Naive thymus-derived CD4-positive, alpha-beta T cell (primary cell): ENCODE data around the gene GEMIN7. TPM values are rescaled to one million over a fixed set of nuclear protein-coding genes. Genes with fewer than 3 reads are reported as not detected.
A peak's percentile ranks its signal among the peaks of the same experiment; 100 is the strongest.

Experiments
- ATAC-seq: fragments of 150-1000 bp; cut with Tn5 transposase; 2 replicates; pipeline ENCODE4 v1.10.0; 2021; ENCODE audit warnings: mild to moderate bottlenecking, moderate library complexity
- CTCF ChIA-PET: fragments of 350-600 bp; sonication (Branson Sonifier 250); formaldehyde crosslinking; loops from one replicate; lab custom pipeline; 2021; ENCODE audit warnings: antibody characterized with exemption; lab: Charles Lee
- POLR2A ChIA-PET: fragments of 350-600 bp; sonication (Branson Sonifier 250); formaldehyde crosslinking; loops from one replicate; lab custom pipeline; 2021; ENCODE audit warnings: antibody characterized with exemption, inconsistent platforms; lab: Charles Lee
- DNase-seq, 9 donors: peaks; one replicate each; pipeline versions ENCODE4 v3.0.0 to v3.0.0-alpha.2; 2020 to 2022; ENCODE audit warnings: mixed read lengths in 1 of 9
- H3K27ac ChIP-seq: one replicate; pipeline ENCODE4 v1.7.0; 2013; ENCODE audit warnings: mild to moderate bottlenecking, low read depth, low read length, moderate library complexity
- H3K27me3 ChIP-seq, 2 donors: one replicate each; pipeline ENCODE4 v1.7.0; 2013; ENCODE audit warnings: low read length in 2 of 2, mild to moderate bottlenecking in 2 of 2, moderate library complexity in 2 of 2; ENCODE audit not compliant: control insufficient read depth in 2 of 2, insufficient read depth in 2 of 2
- H3K36me3 ChIP-seq, 3 experiments: 1 replicate in 2 of 3; 2 replicates in 1 of 3; pipeline ENCODE4 v1.7.0; 2013; ENCODE audit warnings: low read length in 3 of 3, mild to moderate bottlenecking in 3 of 3, moderate library complexity in 1 of 3; ENCODE audit not compliant: insufficient read depth in 3 of 3, control insufficient read depth in 2 of 3
- H3K4me1 ChIP-seq, 2 donors: one replicate each; pipeline ENCODE4 v1.7.0; 2013; ENCODE audit warnings: low read length in 2 of 2, mild to moderate bottlenecking in 2 of 2, moderate library complexity in 1 of 2; ENCODE audit not compliant: control insufficient read depth in 2 of 2, insufficient read depth in 2 of 2
- H3K4me3 ChIP-seq: 2 replicates; pipeline ENCODE4 v1.7.0; 2013; ENCODE audit warnings: mild to moderate bottlenecking, low read length
- H3K9me3 ChIP-seq, 3 experiments: 1 replicate in 2 of 3; 2 replicates in 1 of 3; pipeline ENCODE4 v1.7.0; 2013; ENCODE audit warnings: low read length in 3 of 3; ENCODE audit not compliant: control insufficient read depth in 2 of 3
- H3K27ac Mint-ChIP-seq, 9 donors: one replicate each; pipeline ENCODE4 v1.8.0; 2020 to 2022; ENCODE audit warnings: mixed read lengths in 9 of 9, mild to moderate bottlenecking in 8 of 9, moderate library complexity in 5 of 9, inconsistent platforms in 2 of 9
- H3K27me3 Mint-ChIP-seq, 5 donors: one replicate each; pipeline ENCODE4 v1.8.0; 2021 to 2022; ENCODE audit warnings: mixed read lengths in 5 of 5, mild to moderate bottlenecking in 1 of 5
- H3K36me3 Mint-ChIP-seq, 5 donors: one replicate each; pipeline ENCODE4 v1.8.0; 2020 to 2022; ENCODE audit warnings: mixed read lengths in 5 of 5, mild to moderate bottlenecking in 3 of 5, inconsistent platforms in 1 of 5
- H3K4me1 Mint-ChIP-seq, 7 donors: one replicate each; pipeline ENCODE4 v1.8.0; 2020 to 2022; ENCODE audit warnings: mixed read lengths in 7 of 7, mild to moderate bottlenecking in 3 of 7, inconsistent platforms in 1 of 7
- H3K4me3 Mint-ChIP-seq, 10 donors: one replicate each; pipeline ENCODE4 v1.8.0; 2020 to 2022; ENCODE audit warnings: mild to moderate bottlenecking in 10 of 10, mixed read lengths in 10 of 10, moderate library complexity in 6 of 10, inconsistent platforms in 2 of 10
- H3K9me3 Mint-ChIP-seq, 11 donors: one replicate each; pipeline ENCODE4 v1.8.0; 2020 to 2022; ENCODE audit warnings: mixed read lengths in 11 of 11, mild to moderate bottlenecking in 4 of 11, inconsistent platforms in 1 of 11, moderate library complexity in 1 of 11
- intact Hi-C, 2 donors: fragments of 100-400 bp; cut with micrococcal nuclease; formaldehyde crosslinking; loops; one replicate each; pipeline ENCODE4 v1.15.1; 2023
- polyA plus RNA-seq, 2 donors: library from polyadenylated mRNA; unstranded; fragments of 300-500 nt; fragmentation: Illumina TruSeq; gene quantifications; one replicate each; pipeline ENCODE4 v1.2.3, GENCODE V29; 2021
- total RNA-seq, 6 experiments: library from RNA in 5 of 6; stranded (reverse) in 5 of 6; gene quantifications; 1 replicate in 5 of 6; 2 replicates in 1 of 6; pipeline ENCODE4 v1.2.3 and lab custom pipeline; 2021 to 2026

Gene GEMIN7
- total and polyA plus RNA-seq, 7 experiments from 2014 or later = 4.9 to 65.5 (median 18.7) TPM

DNA sequence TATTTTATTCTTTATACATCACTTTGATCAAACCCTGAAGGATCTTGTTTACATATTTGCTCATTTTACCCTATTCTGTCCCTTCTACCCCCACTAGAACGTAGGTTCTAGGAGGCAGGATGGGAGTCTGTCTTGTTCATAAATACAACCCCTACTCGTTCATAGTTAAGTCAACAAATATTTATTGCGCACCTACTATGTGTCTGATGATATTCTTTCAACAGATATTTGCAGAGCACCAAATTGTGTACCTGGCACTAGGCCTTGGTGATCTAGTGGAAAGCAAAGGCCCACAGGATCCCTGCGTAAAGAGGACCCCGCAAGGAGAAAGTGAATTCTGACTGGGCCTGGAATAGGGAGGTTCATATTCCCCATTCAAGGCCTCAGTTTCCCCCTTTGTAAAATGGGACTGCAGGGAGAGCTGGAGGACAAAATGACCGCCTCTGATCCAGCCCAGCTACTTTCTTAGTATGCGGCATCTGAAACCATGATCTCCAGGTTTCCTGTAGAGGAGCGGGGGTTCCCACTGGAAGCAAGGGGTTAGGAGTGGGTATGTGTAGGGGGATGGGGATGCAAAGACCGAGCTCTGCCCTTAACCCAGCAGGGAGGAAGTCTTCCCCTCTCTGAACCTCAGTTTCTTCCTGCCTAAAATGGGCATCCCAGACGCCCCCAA is 534 bp upstream of the GEMIN7 start:
- no peaks in the 10 kb centered on the region for H3K9me3 Mint-ChIP-seq
- no peaks in the 10 kb centered on the region for H3K27me3 Mint-ChIP-seq
- peaks cover 32 to 53% (median 48%) of the 10 kb centered on the region in 7 donors for H3K4me1 Mint-ChIP-seq
- Histone ChIP-seq H3K36me3 (peaks cover 0 to 18% (median 0%) of the 10 kb centered on the region in 3 experiments), H3K27ac (peak overlapping the region; percentile 86), H3K4me1 (peaks cover 22 to 31% of the 10 kb centered on the region in 2 donors), H3K4me3 (peak overlapping the region; percentile 99), H3K27me3 (no peaks in the 10 kb centered on the region), H3K9me3 (no peaks in the 10 kb centered on the region)
- H3K27ac Mint-ChIP-seq = peak overlapping the region in 8 of 9 donors; percentile 28 to 85 (median 67)
- CTCF ChIA-PET = no interaction called here
- POLR2A ChIA-PET = interaction anchor here (1.4 to 2.4 kb wide), 5 partner anchors 9 to 99 kb away, joined by 3 to 21 read pairs (median 7); partner anchors contain the start of genes CLASRP, PPP1R37 and TRAPPC6A
- intact Hi-C loops = loop anchor here (1.0 to 5.0 kb wide), 4 partner anchors 14 to 100 kb away; partner anchors contain the start of genes BLOC1S3 (in 2 of the 2), RELB (in 2 of the 2) and TRAPPC6A (in 2 of the 2)
- peaks cover 7 to 10% (median 10%) of the 10 kb centered on the region in 5 donors for H3K36me3 Mint-ChIP-seq
- DNase-seq (no peak), ATAC-seq (no peak)
- H3K4me3 Mint-ChIP-seq = peak overlapping the region; percentile 87 to 99 (median 94)

DNA sequence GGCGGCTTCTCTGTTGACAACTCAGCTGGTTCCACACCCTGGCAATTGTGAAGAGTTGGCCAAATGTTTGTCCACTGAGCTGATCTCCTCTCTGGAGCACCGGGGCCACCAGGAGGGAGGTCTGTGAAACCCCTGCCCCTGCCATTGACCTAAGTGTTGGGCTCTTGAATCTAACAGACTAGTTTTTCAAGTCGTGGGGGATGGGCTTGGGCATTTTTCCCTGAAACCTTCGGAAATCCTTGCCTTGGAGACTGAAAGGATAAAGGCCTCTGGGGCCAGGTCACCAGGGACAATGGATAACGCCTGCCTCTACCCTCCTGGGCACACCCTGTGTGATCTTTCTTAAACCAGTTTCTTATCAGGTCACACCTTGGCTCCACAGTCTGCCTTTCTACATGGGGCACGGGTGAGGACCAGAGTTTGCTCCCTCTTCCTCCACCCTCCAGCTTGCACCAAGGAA is 881 bp downstream of the GEMIN7 start:
- Mint-ChIP-seq H3K27me3 (no peaks in the 10 kb centered on the region), H3K4me1 (peaks cover 32 to 53% (median 48%) of the 10 kb centered on the region in 7 donors), H3K9me3 (no peaks in the 10 kb centered on the region), H3K36me3 (peaks cover 7 to 10% (median 10%) of the 10 kb centered on the region in 5 donors), H3K27ac (peak overlapping the region in 8 of 9 donors; percentile 52 to 94 (median 84)), H3K4me3 (peak overlapping the region; percentile 87 to 99 (median 94))
- POLR2A ChIA-PET = interaction anchor here (1.0 to 2.4 kb wide), 3 partner anchors 12 to 92 kb away, joined by 3 to 21 read pairs (median 5); partner anchors contain the start of gene PPP1R37
- Histone ChIP-seq H3K27ac (peak overlapping the region; percentile 86), H3K36me3 (peaks cover 0 to 20% (median 0%) of the 10 kb centered on the region in 3 experiments), H3K9me3 (no peaks in the 10 kb centered on the region), H3K4me1 (peaks cover 20 to 31% of the 10 kb centered on the region in 2 donors), H3K4me3 (peak overlapping the region; percentile 99), H3K27me3 (no peaks in the 10 kb centered on the region)
- intact Hi-C loops = loop anchor here (1.0 to 5.0 kb wide), 4 partner anchors 12 to 98 kb away; partner anchors contain the start of genes BLOC1S3 (in 2 of the 2), RELB (in 2 of the 2) and TRAPPC6A (in 2 of the 2)
- no peak for DNase-seq
- no peak for ATAC-seq
- CTCF ChIA-PET = interaction anchor here (0.7 kb wide), 1 partner anchor 21 kb away, joined by 8 read pairs; no protein-coding TSS in a partner anchor

- no peak for ATAC-seq
- ChIA-PET CTCF (interaction anchor here (0.7 kb wide), 1 partner anchor 32 kb away, joined by 4 read pairs; no protein-coding TSS in a partner anchor), POLR2A (no interaction called here)
- no peak for DNase-seq
- Mint-ChIP-seq H3K27me3 (no peaks in the 10 kb centered on the region), H3K4me3 (peak overlapping the region in 8 of 10 donors; percentile 6 to 81 (median 38)), H3K4me1 (peaks cover 26 to 47% (median 43%) of the 10 kb centered on the region in 7 donors), H3K9me3 (no peaks in the 10 kb centered on the region), H3K36me3 (peaks cover 7 to 13% (median 10%) of the 10 kb centered on the region in 5 donors), H3K27ac (peak overlapping the region in 3 of 9 donors; percentile 49 to 91 (median 75))
- H3K27ac ChIP-seq = no peak overlapping the region
- intact Hi-C loops = no loop called here
- H3K36me3 ChIP-seq = peaks cover 0 to 25% (median 0%) of the 10 kb centered on the region in 3 experiments
- H3K9me3 ChIP-seq = no peaks in the 10 kb centered on the region
- no peak overlapping the region for H3K4me3 ChIP-seq
- no peaks in the 10 kb centered on the region for H3K27me3 ChIP-seq
- peaks cover 12 to 24% of the 10 kb centered on the region in 2 donors for H3K4me1 ChIP-seq
Observed at GRCh38 chr19:45082170-45082569, 3.1 kb downstream of the GEMIN7 start.

- Mint-ChIP-seq H3K27ac (peak overlapping the region; percentile 7 to 90 (median 71)), H3K36me3 (peaks cover 7 to 25% (median 14%) of the 10 kb centered on the region in 5 donors), H3K27me3 (no peaks in the 10 kb centered on the region), H3K9me3 (peaks cover 0 to 2% (median 0%) of the 10 kb centered on the region in 11 donors), H3K4me3 (no peak overlapping the region), H3K4me1 (peaks cover 23 to 44% (median 34%) of the 10 kb centered on the region in 7 donors)
- H3K4me1 ChIP-seq = peaks cover 13 to 30% of the 10 kb centered on the region in 2 donors
- H3K27me3 ChIP-seq = no peaks in the 10 kb centered on the region
- intact Hi-C loops = no loop called here
- H3K9me3 ChIP-seq = no peaks in the 10 kb centered on the region
- no peak overlapping the region for H3K4me3 ChIP-seq
- POLR2A ChIA-PET = interaction anchor here (0.9 kb wide), 1 partner anchor 30 kb away, joined by 3 read pairs; no protein-coding TSS in a partner anchor
- CTCF ChIA-PET = no interaction called here
- DNase-seq (no peak), ATAC-seq (no peak)
- H3K36me3 ChIP-seq = peaks cover 0 to 29% (median 4%) of the 10 kb centered on the region in 3 experiments
- no peak overlapping the region for H3K27ac ChIP-seq
Observed at GRCh38 chr19:45086480-45086879, 7.4 kb downstream of the GEMIN7 start.

- peak overlapping the region; percentile 38 for H3K27ac ChIP-seq
- intact Hi-C loops = no loop called here
- Mint-ChIP-seq H3K27me3 (no peaks in the 10 kb centered on the region), H3K27ac (peak overlapping the region; percentile 74 to 96 (median 88)), H3K36me3 (peaks cover 0 to 18% (median 8%) of the 10 kb centered on the region in 5 donors), H3K9me3 (peaks cover 0 to 4% (median 0%) of the 10 kb centered on the region in 11 donors), H3K4me3 (peak overlapping the region; percentile 27 to 83 (median 64)), H3K4me1 (peaks cover 20 to 41% (median 31%) of the 10 kb centered on the region in 7 donors)
- DNase-seq (peak in 6 of 9 donors; percentile 17 to 47 (median 42)), ATAC-seq (peak; percentile 63)
- CTCF ChIA-PET = interaction anchor here (0.6 kb wide), 1 partner anchor 1310 kb away, joined by 3 read pairs; no protein-coding TSS in a partner anchor
- POLR2A ChIA-PET = interaction anchor here (0.7 to 1.3 kb wide), 2 partner anchors 9 to 408 kb away, joined by 4 to 6 read pairs; partner anchors contain the start of gene GEMIN7
- peaks cover 0 to 19% (median 4%) of the 10 kb centered on the region in 3 experiments for H3K36me3 ChIP-seq
- no peak overlapping the region for H3K4me3 ChIP-seq
- H3K4me1 ChIP-seq = peaks cover 13 to 30% of the 10 kb centered on the region in 2 donors
- H3K9me3 ChIP-seq = no peaks in the 10 kb centered on the region
- H3K27me3 ChIP-seq = no peaks in the 10 kb centered on the region
Observed at GRCh38 chr19:45087531-45087930, 8.5 kb downstream of the GEMIN7 start.

DNA sequence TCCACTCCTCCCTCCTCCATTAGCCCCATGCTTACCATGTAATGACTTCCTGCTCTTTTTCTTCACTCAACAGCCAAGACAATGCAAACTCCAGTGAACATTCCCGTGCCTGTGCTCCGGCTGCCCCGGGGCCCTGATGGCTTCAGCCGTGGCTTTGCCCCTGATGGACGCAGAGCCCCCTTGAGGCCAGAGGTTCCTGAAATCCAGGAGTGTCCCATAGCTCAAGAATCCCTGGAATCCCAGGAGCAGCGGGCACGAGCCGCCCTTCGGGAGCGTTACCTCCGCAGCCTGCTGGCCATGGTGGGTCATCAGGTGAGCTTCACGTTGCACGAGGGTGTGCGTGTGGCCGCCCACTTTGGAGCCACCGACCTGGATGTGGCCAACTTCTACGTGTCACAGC is 11.0 kb downstream of the GEMIN7 start:
- Mint-ChIP-seq H3K9me3 (peaks cover 0 to 8% (median 0%) of the 10 kb centered on the region in 11 donors), H3K27ac (peak overlapping the region in 1 of 9 donors; percentile 51), H3K4me1 (peaks cover 38 to 63% (median 52%) of the 10 kb centered on the region in 7 donors), H3K27me3 (no peaks in the 10 kb centered on the region), H3K36me3 (peaks cover 0 to 18% (median 8%) of the 10 kb centered on the region in 5 donors), H3K4me3 (peak overlapping the region in 4 of 10 donors; percentile 10 to 29 (median 29))
- Histone ChIP-seq H3K4me1 (peaks cover 28 to 46% of the 10 kb centered on the region in 2 donors), H3K27me3 (no peaks in the 10 kb centered on the region), H3K36me3 (peaks cover 0 to 18% (median 4%) of the 10 kb centered on the region in 3 experiments), H3K4me3 (no peak overlapping the region), H3K9me3 (no peaks in the 10 kb centered on the region), H3K27ac (no peak overlapping the region)
- ATAC-seq (no peak), DNase-seq (no peak)
- intact Hi-C loops = loop anchor here in 1 of 2 donors (5.0 kb wide), 4 partner anchors 37 to 797 kb away; partner anchors contain the start of genes BCL3, IRF2BP1 and MARK4
- ChIA-PET CTCF (no interaction called here), POLR2A (interaction anchor here (1.0 to 3.8 kb wide), 3 partner anchors 11 to 88 kb away, joined by 3 to 22 read pairs (median 9); partner anchors contain the start of genes GEMIN7 and TRAPPC6A)
